ENCODE data around the gene SUZ12.
"Not testable (repeated sequence)": the region's sequence is repeated elsewhere in the genome, so short reads cannot be mapped to it uniquely, and the experiment has no call there.

SUZ12 gene

DNA sequence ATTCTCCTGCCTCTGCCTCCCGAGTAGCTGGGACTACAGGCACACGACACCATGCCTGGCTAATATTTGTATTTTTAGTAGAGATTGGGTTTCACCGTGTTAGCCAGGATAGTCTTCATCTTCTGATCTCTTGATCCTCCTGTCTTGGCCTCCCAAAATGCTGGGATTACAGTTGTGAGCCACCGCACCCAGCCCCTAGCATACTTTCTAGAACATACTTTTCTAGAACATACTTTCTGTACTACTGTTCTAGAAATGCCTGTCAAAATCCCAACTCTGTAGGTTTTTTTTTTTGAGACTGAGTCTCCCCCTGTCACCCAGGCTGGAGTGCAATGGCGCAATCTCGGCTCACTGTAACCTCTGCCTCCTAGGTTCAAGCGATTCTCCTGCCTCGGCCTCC lies 27.3 kb downstream of the SUZ12 start:
- not testable (repeated sequence) for DNase-seq

DNA sequence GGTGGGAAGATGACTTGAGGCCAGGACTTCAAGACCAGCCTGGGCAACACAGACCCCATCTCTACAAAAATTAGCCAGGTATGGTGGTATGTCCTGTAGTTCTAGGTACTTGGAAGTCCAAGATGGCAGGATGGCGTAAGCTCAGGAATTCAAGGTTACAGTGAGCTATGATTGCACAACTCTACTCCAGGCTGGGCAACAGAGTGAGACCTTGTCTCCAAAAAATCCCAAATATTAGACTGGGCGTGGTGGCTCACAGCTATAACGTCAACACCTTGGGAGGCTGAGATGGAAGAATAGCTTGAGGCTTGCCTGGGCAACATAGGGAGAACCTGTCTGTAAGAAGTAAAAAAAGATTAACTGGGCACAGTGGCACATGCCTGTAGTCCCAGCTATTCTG lies 30.8 kb downstream of the SUZ12 start:
- no peak for DNase-seq

DNA sequence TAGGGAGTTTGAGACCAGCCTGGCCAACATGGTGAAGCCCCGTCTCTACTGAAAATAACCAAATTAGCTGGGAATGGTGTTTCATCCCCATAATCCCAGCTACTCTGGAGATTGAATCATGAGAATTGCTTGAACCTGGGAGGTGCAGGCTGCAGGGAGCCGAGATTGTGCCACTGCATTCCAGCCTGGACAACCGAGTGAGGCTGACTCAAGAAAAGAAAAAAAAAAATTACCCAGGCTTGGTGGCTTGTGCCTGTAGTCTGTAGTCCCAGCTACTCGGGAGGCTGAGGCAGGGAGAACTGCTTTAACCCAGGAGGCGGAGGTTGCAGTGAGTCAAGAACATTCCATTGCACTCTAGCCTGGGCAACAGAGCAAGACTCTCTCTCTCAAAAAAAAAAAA lies 33.6 kb downstream of the SUZ12 start:
- DNase-seq, result not testable (repeated sequence)

DNA sequence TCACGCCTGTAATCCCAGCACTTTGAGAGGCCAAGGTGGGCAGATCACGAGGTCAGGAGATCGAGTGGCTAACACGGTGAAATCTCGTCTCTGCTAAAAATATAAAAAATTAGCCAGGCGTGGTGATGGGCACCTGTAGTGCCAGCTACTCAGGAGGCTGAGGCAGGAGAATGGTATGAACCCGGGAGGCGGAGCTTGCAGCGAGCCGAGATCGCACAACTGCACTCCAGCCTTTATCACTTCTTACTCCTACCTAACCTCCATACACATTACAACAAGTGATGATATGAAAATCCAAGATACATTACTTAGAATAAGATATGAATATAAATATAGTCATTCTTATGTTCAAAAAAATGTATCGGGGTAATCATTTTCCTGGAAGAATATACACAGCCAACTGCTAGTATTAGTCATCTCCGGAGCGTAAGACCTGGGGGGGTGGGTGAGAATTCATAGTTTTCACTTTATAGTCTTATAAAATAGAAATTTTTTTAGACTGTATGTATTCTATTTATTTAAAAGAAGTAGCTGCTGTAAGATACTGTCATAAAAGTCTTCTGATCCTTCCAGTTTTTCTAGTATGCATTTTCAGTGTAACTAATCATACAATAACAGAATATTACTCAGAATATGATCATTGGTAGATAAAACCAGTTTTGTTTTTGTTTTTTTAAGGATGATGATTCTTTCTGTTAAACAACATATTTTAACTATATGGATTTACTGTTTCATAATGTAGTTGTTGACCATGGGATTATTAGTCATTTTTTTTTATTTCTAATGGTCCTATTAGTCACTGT lies 37.7 kb downstream of the SUZ12 start:
- not testable (repeated sequence) for DNase-seq

DNA sequence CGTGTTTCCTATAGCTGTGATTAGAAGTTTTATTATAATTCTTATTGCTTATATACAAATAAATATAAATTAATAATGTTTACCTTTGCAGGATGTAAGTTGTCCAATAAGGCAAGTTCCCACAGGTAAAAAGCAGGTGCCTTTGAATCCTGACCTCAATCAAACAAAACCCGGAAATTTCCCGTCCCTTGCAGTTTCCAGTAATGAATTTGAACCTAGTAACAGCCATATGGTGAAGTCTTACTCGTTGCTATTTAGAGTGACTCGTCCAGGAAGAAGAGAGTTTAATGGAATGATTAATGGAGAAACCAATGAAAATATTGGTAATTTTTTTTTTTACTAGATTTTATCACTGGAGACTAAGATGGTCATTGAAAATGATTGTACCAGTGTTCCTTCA lies 38.6 kb downstream of the SUZ12 start:
- DNase-seq, result not testable (repeated sequence)

DNA sequence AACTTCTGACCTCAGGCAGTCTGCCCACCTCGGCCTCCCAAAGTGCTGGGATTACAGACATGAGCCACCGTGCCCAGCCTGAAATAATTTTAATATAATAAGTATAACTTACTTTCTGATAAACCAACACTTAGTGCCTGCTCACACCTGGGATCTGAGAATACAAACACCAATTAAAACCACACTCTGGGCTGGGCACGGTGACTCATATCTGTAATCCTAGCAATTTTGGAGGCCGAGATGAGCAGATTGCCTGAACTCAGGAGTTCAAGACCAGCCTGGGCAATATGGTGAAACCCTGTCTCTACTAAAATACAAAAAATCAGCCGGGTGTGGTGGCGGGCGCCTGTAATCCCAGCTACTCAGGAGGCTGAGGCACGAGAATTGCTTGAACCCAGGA lies 55.0 kb downstream of the SUZ12 start:
- not testable (repeated sequence) for DNase-seq

DNA sequence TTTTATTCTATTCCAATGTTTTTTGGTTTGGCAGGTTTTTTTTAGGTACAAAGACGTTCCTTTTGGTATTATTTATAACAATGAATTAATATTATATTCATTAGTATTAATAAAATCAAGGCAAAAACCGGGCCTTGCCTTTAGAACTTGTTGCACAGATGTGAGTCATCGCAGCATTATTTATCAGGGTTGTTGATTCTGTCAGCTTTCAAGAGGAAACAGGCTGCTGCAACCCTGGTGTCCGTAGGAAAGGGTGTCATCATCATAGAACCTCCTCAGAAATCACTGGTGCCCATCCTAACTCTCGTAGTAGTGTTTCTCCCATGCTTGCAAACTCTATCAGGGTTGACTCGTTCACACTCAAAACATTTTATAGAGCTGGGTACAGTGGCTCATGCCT lies 60.2 kb downstream of the SUZ12 start:
- no peak for DNase-seq

DNA sequence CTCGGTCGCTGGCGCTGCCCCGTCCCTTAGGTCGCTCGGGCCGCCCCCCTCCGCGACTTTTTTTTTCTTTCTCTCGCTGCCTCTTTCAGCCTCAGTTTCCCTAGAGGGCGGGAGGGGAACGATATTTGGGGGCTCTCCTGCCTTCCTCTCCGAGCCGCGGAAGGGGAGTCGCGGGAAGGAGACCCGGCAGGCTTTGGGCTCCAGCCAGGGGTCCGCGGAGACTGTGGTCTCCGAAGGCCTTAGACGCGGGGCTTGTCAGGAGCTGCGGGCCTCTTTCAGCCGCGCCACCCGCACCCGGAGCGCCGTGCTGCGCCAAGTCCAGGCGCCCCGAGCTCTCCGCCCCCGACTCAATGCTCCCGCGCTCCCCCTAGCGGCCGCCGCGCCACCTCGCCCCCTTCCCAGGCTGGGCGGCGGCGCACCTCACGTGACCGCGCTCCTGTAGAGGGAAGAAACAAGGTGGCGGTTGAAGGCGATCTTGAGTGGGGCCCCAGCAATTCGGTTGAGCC lies 70.2 kb downstream of the SUZ12 start, which contains the start of gene LRRC37B:
Gene LRRC37B (plus strand): TSS at position 427 of the 506 bp plus-strand sequence. CDS start 14,010 bp downstream, outside the sequence.
- DNase-seq, result peak; percentile 80 to 89

DNA sequence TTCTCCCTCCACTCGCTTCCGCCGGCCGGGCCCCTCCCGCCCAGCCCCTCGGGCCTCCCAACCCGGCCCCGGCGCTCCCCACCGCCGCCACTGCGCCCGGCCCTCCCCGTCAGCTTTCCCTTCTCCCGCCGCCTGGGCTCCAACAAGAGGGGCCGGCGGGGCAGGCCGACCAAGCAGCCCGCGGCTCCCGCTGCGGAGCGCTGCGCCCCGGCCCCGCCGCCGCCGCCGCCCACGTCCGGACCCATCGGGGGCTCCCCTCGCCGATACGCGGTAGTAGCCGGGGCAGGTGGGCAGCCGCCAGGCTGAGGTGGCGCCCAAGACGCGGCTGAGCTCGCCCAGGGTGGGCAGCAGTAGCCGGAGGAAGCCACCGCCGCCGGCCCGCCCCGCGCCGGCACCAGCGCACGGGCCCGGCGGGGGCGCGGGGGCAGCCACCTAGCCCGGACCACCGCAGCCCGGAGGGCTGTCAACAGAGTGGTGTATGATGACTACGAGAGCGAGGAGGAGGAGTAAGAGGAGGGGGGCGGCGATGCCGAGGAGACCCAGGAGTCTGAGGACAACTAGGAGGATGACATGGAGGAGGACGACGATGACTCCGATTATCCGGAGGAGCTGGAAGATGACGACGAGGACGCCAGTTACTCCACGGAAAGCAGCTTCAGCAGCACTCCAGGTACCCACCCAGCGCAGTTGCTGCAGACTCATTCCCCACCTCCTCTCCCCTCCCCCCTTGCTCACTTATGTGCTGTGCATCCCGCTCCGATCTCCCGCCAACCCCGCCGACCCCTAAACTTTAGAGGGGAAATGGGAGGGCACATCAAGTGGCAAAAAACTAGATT lies 70.9 kb downstream of the SUZ12 start:
- peak; percentile 30 to 34 for DNase-seq

DNA sequence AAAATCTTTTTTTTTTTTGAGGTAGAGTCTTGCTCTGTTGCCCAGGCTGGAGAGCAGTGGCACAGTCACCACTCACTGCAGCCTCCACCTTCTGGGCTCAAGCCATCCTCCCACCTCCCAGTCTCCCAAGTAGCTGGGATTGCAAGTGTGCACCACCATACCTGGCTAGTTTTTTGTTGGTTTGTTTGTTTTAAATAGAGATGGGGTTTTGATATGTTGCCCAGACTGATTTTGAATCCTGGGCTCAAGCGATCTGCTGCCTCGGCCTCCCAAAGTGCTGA lies 72.4 kb downstream of the SUZ12 start:
- no peak for DNase-seq

DNA sequence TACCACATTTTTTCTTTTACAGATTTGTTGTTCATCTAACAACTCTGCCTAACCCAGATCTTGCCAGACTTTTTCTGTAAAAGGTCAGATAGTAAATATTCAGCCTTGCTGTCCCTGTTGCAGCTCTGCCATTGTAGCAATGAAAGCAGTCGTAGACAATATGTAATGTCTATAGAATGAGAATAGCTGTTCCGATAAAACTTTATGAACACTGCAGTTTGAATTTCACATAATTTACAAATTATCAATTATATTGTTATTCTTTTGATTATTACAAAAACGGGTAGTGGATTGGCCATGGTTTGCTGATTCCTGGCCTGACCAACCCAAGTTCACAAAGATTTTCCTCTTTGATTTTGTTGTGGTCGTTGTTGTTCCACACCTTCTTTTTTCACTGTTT lies 73.3 kb downstream of the SUZ12 start:
- DNase-seq, result no peak

DNA sequence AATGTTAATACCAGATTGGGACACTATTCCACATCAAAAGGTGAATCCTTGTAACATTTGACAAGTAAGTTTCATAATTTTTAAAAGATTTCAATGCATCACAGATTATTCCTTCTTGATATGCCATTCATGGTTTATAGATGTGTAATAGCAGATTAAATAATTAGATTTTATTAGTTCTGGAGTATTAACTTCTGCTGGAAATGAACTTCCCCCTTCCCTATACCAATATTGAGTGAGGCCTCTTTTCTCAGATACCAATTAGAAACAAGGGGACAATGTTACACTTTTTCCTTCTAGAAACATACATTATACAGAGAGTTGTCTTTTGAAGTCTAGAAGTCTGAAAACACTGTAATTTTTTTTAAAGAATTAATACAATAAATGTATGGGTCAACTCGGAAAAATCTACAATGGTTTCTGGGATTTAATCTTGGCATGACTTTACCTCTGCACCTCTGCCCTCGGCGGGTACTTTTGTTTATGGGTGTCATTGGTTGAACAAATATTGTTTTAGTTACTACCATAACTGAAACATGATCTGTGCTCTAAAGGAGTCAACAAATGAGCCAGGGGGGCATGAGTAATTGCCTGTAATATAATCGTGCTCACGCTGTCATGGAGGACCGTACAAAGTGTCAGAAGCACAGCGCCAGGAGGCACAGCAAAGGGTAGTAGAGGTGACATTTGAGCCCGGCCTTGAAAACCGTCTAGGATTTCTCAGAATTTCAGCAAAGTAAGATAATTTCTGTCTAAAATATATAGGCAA lies 78.6 kb downstream of the SUZ12 start:
- no peak for DNase-seq

DNA sequence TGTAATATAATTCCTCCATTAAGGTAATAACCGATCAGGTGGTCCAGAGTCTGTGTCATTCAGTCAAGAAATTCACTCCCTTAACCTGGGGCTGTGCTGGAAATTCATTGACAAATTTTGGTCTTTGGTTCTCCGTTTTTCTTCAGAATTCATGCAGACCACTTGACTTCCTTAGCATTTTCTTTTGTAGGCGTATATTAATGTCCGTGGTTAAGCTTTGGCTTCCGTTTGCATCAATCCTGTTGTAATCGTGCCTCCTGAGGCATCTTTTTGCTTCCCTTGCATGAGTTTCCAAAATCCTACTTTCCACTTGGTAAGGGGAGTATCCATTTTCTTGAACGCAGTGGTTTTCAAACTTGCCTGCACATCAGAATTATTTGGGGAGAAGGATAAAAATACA lies 79.4 kb downstream of the SUZ12 start:
- DNase-seq, result no peak

DNA sequence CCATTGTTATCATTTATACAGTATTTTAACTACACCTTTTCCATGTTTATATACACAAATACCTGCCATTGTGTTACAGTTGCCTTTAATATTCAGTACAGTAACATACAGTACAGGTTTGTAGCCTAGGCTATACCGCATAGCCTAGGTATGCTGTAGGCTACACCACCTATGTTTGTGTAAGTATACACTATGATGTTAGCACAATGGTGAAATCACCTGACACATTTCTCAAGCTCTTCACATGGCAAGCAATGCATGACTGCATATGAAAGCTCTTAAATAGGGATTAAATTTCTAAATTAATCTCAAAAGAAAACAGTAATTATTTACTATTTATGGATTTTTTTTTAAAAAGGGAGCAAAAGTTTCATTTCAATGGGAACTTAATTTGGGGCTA lies 82.4 kb downstream of the SUZ12 start:
- DNase-seq, result no peak

DNA sequence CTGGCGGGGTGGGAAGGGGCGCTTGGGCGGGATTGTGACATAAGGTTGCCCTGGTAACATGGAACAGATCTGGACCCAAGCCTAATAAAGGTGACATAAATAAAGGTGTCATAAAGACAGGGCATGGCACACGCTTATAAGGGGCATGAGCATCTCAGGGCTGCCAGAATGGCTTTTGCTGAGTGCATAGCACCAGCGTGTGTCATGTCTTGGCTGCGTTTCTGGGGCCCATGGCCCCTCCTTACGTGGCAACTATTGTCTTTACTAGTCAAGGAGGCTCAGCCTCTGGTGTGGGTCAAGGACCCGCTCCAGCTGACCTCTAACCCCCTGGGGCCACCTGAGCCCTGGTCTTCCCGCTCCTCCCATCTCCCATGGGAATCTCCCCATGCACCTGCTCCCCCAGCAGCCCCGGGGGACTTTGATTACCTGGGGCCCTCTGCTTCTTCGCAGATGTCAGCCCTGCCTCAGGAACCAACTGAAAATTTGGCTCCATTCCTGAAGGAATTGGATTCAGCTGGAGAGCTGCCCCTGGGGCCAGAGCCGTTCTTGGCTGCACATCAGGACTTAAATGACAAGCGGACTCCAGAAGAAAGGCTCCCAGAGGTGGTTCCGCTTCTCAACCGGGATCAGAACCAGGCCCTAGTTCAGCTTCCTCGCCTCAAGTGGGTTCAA lies 84.3 kb downstream of the SUZ12 start:
- no peak for DNase-seq

DNA sequence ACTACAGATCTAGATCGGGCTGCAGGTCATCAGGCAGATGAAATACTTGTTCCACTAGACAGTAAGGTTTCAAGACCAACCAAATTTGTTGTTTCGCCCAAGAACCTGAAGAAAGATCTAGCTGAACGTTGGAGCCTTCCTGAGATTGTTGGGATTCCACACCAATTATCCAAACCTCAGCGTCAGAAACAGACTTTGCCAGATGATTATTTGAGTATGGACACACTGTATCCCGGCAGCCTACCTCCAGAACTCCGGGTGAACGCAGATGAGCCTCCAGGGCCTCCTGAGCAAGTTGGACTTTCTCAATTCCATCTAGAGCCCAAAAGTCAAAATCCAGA lies 84.8 kb downstream of the SUZ12 start:
- DNase-seq, result no peak

DNA sequence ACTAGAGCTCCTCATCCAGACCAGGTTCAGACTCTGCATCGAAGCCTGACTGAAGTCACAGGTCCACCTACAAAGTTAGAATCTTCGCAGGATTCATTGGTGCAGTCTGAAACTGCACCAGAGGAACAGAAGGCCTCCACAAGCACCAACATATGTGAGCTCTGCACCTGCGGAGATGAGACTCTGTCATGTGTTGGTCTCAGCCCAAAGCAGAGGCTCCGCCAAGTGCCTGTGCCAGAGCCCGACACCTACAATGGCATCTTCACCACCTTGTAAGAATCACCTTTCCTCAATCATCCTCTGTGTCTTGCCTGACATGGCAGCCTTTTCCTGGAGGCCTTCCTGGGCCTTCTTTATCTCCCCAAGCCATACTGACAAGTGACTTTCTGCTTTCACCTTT lies 85.7 kb downstream of the SUZ12 start:
- not testable (repeated sequence) for DNase-seq

DNA sequence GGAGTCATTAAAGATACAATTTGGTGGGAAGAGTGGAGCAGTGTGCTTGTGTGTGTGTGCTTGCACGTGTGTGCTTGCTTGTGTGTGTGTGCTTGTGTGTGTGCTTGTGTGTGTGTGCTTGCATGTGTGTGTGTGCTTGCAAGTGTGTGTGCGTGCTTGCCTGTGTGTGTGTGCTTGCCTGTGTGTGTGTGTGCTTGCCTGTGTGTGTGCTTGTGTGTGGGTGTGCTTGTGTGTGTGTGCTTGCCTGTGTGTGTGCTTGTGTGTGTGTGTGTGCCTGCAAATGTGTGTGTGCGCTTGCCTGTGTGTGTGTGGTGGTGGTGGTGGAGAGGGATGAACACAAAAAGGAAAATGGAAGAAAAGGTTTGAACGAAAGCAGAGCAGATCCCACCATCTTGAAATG lies 90.5 kb downstream of the SUZ12 start:
- not testable (repeated sequence) for DNase-seq

DNA sequence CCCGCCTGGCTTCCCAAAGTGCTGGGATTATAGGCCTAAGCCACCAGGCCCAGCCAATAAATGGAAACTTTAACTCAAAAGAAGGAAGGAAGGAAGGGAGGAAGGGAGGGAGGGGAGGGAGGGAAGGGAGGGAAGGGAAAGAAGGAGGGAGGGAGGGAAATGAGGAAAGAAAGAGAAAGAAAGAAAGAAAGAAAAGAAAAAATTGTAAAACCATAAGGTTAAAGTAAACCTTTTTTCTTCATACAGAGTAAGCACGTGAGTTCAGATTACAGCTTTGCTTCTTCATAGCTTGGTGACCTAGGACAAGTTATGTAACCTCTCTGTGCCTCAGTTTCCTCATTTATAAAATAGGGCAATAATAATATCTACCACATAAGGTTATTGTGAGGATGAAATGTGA lies 96.4 kb downstream of the SUZ12 start:
- no peak for DNase-seq

DNA sequence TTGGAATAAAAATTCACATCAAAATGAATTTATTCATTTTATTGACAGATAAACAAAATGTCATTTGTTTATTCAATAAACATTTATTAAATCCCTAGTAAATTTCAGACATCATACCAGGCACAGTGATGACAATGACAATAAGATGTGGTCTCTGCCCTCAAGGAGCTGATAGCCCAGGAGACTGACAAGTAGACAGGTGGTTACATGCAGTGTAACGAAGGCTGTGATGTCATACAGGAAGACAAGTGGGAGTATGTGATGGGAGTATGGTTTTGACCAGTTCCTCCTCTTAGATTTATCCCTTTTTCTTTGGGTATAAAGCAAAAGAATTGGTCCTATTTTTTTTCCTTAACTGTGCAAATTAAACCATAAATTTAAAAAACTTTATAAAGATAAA lies 97.0 kb downstream of the SUZ12 start:
- not testable (repeated sequence) for DNase-seq

DNA sequence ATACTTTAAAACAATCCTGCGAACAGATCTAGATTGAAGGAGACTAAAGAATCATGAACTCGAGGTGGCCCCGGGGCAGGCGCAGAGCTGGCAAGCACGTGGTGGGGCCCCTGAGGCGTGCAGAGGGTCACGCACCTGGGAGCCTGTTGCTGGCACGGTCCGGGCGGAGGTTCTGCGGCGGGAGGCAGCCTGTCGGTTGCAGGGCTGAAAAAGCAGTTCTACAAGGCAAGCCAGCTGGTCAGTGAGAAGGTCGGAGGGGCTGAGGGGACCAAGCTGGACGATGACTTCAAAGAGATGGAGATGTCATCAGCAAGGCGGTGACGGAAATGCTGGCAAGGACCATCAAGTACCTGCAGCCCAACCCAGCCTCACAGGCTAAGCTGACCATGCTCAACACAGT lies 103.4 kb downstream of the SUZ12 start:
- DNase-seq, result not testable (repeated sequence)

DNA sequence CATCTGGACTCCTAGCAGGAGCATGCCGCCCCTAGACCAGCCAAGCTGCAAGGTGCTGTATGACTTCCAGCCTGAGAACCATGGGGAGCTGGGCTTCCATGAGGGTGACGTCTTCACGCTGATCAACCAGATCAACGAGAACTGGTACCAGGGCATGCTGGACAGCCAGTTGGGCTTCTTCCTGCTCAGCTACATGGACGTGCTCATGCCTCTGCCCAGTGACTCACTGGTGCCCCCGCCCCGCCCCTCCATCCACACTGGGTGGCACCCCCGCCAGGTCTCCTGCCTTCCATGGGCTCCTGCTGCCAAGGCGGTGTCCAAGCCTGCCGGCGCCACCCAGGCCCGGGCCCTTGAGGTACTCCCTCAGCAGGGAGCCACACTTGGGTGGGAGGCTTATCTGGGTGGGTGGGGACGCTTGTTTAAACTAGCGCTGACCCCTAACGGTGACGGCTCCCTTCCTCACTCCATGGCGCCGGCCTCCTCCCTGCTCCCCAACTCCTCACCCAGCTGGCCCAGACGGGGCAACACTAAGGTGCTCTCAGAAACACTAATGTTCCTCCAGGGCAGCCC lies 104.6 kb downstream of the SUZ12 start:
- DNase-seq, result not testable (repeated sequence)

Measured in activated CD4-positive, alpha-beta T cell treated with anti-CD3 and anti-CD28 coated beads for 4 hours (primary cell).